DMS53 treated with DMSO at 0.1 percent for 48 hours (cell line): ENCODE measurements around the gene YJU2.
"Not testable (repeated sequence)": the region's sequence is repeated elsewhere in the genome, so short reads cannot be mapped to it uniquely, and the experiment has no call there.

Experiments used
- DNase-seq: peaks from one replicate; lab custom pipeline; 2025; ENCODE audit not compliant: unreplicated experiment; lab: John Stamatoyannopoulos, UW

YJU2 gene

DNA sequence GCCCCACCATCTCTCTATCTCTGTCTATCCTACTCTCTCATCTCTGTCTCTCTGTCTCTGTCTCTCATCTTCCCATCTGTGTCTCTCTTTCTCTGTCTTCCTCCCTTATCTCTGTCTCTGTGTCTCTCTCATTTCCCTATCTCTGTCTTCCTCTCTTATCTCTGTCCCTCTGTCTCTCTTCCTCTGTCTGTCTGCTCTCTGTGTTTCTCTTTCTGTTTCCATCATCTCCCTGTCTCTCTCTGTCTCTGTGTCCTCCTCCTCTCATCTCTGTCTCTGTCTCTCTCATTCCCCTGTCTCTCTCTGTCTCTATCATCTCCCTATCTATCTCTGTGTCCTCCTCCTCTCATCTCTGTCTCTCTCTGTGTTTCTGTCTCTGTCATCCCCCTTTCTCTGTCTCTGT lies 19.1 kb upstream of the YJU2 start:
- DNase-seq, result no peak

DNA sequence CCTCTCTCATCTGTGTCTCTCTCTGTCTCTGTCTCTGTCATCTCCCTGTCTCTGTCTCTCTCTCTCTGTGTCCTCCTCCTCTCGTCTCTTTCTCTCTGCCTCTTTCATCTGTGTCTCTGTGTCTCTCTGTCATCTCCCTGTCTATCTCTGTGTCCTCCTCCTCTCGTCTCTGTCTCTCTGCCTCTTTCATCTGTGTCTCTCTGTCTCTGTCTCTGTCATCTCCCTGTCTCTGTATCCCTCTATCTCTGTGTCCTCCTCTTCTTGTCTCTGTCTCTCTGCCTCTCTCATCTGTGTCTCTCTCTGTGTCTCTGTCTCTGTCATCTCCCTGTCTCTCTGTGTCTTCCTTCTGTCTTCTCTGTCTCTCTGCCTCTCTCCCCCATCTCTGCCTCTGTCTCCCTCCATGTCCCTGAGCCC lies 18.1 kb upstream of the YJU2 start:
- no peak for DNase-seq

DNA sequence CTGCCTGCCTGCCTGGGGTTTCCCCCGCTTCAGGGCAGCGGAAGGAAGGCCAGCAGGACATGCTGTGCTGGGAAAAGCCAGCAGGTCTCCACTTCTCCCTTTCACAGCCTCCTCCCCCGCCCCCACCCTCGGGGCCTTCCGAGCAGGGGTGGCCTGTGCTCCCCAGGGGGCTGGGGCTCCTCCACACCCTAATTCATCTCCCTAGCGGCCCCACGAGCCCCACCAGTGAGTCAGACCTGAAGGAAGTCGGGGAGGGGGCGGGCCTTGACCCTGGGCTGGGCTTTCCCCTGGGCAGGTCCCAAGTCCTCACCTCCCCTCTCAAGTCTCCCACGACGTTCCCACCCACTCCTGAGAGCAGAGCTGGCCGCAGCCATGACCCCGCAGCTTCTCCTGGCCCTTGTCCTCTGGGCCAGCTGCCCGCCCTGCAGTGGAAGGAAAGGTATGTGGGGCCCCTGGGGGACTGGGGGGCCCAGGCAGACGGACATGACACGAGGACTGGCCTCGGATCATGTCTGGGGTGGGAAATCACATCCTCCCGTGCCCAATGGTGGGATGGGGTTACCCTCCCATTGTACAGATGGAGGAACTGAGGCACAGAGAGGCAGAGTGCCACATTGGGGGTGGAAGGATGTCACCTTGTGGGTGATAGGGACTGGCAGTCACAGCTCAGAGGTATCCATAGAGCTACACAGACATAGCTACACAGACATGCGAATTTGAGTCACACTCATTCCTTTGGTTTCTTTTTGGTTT lies 17.5 kb upstream of the YJU2 start, which contains the start of gene EBI3:
EBI3 (plus strand) TSS at position 345 of the 753 bp plus-strand sequence; CDS start at position 373, 28 bp downstream.
- no peak for DNase-seq

DNA sequence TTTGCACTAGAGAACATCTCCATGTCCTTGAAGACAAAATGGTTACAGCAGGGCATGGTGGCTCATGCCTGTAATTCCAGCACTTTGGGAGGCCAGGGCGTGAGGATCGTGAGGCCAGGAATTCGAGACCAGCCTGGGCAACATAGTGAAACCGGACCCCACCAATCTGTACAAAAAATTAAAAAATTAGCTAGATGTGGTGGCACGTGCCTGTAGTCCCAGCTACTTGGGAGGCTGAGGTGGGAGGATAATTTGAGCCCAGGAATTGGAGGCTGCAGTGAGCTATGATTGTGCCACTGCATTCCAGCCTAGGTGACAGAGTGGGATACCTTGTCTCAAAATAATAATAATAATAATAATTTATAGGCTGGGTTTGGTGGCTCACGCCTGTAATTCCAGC lies 16.6 kb upstream of the YJU2 start:
- DNase-seq, result not testable (repeated sequence)

DNA sequence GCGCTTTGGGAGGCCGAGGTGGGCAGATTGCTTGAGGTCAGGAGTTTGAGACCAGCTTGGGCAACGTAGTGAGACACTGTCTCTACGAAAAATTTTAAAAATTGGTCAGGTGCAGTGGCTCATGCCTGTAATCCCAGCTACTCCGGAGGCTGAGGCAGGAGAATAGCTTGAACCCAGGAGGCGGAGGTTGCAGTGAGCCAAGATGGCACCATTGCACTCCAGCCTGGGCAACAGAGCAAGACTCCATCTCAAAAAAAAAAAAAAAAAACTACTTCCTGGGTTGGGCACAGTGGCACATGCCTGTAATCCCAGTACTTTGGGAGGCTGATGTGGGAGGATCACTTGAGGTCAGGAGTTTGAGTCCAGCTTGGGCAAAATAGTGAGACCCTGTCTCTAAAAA lies 15.4 kb upstream of the YJU2 start:
- DNase-seq, result not testable (repeated sequence)

DNA sequence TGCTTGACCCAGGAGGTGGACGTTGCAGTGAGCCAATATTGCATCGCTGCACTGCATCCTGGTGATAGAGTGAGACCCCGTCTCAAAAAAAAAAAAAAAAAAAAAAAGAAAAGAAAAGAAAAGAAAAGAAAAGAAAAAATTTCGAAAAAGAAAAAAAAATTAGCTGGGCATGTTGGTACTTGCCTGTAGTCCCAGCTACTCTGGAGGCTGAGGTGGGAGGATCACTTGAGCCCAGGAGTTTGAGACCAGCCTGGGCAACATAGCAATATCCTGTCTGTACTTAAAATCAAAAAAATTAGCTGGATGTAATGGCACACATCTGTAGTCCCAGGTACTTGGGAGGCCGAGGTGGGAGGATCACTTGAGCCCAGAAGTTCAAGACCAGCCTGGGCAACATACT lies 14.7 kb upstream of the YJU2 start:
- DNase-seq, result not testable (repeated sequence)

DNA sequence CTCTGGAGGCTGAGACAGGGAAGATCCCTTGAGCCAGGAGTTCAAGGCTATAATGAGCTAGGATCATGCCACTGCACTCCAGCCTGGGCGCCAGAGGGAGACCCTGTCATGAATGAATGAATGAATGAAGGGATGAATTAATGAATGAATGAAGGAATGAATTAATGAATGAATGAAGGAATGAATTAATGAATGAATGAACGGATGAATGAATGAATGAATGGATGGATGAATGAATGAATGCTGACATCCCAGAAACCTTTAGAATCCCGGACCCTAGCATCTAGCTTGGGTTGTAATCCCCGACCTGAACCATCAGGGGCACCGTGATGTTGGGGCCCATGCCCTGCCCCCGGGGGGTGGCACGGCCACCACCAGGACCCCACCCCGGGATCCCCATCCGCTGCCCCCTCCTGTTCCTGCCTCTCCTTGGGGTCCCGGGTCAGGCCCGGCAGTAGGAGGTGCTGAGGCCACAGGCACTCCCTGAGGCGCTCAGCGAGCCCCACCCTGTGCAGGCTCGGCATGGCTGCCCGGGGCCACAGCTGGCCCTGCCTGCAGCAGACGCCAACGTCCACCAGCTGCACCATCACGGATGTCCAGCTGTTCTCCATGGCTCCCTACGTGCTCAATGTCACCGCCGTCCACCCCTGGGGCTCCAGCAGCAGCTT lies 14.1 kb upstream of the YJU2 start:
- no peak for DNase-seq

DNA sequence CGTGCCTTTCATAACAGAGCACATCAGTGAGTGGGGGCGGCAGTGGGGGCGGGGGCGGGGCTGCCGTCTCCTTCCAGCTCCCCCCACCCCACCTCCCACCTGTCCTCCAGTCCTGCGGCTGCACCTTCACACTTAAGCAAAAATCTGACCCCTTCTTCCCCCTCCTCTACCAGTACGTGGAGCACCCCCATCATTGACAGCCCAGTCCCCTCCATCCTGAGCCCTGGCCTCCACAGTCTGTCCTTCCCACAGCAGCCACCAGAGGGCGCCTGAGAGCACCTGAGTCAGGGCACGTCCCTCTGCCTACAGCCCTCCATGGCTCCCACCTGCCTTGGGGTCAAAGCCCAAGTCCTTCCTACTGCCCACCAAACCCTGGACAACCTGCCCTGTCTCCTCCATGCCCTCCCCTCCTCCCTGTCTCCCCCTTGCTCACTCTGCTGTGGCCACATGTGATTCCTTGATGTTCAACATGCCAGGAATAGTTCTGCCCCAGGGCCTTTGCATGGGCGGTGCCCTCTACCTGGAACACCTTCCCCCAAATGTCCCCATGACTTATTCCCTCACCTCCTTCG lies 13.5 kb upstream of the YJU2 start:
- DNase-seq, result no peak

DNA sequence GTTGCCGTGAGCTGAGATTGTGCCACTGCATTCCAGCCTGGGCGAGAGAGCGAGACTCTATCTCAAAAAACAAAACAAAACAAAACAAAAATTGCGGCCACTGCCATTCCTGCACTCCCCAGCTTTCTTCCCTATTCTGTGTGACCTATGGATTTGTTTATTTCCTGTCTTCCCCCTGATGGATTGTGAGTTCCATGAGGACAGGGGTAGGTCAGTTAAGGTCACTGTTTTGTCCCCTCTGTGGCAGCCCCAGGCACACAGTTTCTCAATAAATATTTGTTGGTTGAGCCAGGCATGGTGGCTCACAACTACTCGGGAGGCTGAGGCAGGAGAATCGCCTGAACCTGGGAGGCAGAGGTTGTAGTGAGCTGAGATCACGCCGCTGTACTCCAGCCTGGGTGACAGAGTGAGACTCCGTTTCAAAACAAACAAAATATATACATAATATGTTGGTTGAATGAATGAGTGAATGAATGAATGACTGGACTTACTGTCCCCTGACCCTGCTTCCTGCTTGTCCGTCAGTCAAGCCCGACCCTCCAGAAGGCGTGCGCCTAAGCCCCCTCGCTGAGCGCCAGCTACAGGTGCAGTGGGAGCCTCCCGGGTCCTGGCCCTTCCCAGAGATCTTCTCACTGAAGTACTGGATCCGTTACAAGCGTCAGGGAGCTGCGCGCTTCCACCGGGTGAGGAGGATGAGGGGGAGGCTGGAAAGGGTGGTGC lies 12.6 kb upstream of the YJU2 start:
- DNase-seq, result no peak

DNA sequence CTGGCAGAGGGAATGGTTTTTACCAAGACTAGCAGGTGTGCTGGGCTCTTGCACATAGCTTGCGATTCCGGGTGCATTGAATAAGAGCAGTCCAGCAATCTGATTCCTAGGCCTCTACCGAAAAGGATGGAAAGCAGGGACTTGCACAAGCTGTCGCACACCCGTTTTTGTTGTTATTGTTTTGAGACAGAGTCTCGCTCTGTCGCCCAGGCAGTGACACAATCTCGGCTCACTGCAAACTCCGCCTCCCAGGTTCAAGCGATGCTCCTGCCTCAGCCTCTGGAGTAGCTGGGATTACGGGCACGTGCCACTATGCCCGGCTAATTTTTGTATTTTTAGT lies 12.0 kb upstream of the YJU2 start:
- DNase-seq, result no peak

DNA sequence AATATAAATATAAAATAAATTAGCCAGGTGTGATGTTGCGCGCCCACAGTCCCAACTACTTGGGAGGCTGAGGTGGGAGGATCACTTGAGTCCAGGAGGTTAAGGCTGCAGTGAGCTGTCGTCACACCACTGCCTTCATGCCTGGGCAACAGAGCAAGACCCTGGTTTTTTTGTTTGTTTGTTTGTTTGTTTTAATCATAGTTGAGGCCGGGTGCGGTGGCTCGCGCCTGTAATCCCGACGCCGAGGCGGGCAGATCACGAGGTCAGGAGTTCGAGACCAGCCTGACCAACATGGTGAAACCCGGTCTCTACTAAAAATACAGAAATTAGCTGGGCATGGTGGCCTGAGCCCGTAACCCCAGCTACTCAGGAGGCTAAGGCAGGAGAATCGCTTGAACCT lies 9.4 kb upstream of the YJU2 start:
- DNase-seq, result not testable (repeated sequence)

DNA sequence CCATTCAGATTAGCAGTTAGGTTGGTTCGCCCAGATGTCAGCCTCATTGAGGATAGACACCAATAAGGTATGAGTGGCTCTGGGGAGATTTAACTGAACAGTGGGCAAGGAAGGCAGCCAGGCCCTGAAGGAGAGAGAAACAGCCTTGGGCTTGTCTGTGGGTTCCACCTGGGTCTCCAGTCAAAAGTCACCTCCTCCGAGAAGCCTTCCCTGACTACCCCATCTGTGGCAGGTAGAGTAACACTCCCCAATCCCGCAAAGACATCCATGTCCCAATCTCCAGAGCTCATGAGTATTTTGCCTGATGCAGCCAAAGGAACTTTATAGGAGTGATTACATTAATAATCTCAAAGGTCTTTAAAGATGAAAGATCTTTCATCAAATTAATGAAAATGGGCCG lies 8.0 kb upstream of the YJU2 start:
- no peak for DNase-seq

DNA sequence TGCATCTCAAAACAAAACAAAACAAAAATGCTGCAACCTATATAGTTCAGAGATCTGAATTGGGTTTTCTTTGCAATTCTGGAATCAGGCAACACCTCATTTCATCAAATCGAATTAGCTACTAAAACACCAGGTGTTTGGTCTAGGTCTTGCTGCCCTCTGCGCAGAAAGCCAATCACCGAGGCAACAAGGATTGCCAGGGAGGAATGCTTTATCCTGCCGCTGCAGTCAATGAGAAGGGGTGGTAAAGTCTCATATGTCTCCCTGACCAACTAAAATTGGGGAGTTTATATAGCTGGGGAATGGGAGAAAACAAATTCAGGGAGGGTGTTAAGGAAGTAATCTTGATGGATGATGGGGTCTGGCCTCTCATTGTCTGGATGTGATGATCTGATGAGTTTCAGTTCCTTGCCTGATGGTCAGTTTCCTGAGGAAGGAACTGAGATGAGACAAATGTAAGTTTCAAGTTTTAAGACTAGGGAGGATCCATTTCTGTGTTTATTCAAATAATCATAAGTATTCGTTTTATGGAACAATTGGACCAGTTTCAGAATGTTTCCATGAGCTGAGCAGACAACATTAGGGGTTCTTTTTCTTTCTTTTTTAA lies 5.0 kb upstream of the YJU2 start:
- DNase-seq, result no peak

DNA sequence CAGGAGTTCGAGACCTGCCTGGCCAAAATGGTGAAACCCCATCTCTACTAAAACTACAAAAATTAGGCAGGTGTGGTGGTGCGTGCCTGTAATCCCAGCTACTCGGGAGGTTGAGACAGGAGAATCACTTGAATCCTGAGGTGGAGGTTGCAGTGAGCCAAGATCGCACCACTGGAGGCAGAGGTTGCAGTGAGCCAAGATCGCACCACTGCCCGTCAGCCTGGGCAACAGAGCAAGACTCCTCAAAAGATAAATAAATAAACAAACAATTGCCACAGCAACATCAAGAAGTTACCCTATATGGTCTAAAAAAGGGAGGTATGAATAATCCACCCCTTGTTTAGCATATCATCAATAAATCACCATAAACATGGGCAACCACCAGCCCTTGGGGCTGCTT lies 942 bp upstream of the YJU2 start:
- not testable (repeated sequence) for DNase-seq

DNA sequence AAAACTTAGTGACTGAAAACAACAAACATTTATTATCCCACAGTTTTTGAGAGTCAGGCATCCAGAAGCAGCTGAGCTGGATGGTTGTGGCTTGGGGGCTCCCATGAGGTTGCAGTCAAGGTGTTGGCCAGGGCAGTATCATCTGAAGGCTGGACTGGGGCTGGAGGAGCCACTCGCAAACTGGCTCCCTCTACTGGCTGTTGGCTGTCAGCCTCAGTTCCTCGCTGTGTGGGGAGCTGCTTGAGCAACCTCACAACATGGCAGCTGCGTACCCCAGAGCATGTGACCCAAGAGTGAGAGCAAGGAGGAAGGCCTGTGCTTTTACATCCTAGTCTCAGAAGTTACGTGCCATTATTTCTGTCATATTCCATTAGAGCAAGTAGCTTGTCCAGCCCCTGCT lies 9.7 kb downstream of the YJU2 start:
- DNase-seq, result no peak

DNA sequence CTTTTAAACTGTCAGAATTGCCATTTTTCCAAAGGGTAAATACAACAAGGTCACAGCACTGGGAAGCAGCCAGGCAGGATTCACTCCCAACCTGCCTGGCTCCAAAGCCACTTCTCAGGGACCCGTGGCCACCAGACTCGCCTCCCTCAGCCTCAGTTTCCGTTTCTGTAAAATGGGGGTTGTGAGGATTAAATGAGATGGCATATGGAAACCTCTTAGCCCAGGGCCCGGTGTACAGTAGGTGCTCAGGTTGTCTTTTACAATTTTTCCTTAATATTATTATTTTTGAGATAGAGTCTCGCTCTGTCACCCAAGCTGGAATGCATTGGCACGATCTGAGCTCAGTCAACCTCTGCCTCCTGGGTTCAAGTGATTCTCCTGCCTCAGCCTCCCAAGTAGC lies 10.1 kb downstream of the YJU2 start:
- no peak for DNase-seq

DNA sequence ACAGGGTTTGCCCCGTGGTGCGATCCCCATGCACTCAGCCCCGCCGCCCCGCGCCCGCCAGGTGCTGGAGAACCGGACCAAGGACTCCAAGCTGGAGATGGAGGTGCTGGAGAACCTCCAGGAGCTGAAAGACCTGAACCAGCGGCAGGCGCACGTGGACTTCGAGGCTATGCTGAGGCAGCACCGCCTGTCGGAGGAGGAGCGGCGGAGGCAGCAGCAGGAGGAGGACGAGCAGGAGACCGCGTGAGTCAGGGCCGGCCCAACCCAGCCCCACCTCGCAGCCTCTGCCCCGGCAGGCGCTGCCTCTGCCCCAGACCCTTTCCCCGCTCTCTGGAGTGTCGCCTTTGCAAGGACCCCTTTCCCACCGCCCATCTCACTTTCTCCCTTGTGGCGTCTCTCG lies 11.3 kb downstream of the YJU2 start:
- DNase-seq, result no peak

DNA sequence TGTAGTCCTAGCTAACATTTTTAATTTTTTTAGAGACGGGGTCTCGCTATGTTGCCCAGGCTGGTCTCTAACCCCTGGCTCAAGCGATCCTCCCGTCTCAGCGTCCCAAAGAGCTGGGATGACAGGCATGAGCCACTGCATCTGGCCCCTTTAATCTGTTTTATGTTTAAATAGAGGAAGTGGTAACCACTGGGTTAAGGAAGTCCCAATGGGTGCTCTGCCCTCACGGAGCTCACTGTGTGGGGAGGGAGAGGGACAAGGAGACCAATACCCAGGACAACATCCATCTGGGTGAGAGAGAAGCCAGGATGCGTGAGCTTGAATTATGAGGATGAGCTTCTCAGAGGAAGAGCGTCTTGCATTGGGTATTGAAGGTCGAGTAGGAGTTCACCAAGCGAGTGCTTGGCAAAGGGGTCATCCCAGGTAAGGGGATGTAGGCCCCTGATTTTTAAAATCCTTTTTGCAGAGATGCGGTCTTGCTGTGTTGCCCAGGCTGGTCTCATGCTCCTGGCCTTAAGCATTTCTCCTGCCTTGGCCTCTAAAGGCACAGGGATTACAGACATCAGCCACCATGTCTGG lies 13.8 kb downstream of the YJU2 start:
- no peak for DNase-seq

DNA sequence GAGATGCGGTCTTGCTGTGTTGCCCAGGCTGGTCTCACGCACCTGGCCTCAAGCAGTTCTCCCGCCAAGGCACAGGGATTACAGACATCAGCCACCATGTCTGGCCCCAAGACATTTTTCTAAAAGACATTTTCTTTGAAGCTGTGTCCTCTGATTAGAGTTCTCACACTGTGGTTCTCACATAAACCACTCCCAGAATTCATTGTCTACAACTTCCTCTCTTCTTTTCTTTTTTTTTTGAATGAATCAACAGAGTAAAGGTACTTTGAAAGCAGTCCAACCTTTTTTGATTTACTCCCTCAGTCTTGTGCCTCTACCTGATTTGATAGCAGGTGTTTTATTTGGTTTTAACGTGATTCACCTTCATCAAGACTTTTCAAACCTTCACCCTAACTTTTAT lies 17.9 kb downstream of the YJU2 start:
- DNase-seq, result no peak

DNA sequence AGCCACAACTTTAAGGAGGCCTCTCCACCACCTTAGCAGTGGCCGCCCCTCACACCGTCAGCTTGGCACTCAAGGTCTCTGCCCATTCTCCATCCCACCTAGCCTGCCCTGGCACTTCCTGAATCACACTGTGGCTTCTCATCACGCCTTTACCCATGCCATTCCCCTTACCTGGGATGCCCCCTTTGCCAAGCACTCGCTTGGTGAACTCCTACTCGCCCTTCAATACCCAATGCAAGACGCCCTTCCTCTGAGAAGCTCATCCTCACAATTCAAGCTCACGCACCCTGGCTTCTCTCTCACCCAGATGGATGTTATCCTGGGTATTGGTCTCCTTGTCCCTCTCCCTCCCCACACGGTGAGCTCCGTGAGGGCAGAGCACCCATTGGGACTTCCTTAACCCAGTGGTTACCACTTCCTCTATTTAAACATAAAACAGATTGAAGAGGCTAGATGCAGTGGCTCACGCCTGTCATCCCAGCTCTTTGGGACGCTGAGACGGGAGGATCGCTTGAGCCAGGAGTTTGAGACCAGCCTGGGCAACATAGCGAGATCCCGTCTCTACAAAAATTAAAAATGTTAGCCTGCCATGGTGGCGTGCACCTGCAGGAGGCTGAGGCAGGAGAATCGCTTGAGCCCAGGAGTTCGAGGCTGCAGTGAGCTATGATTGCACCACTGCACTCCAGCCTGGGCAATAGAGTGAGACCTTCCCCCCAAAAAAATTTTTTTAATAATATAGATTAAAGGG lies 19.5 kb downstream of the YJU2 start:
- no peak for DNase-seq
